HCT116 (cell line): Measurements from ENCODE around the gene DTX1.

Source experiments
- CBX3 ChIP-seq: IDR thresholded peaks from 2 replicates; pipeline ENCODE4 v1.6.1; 2012; ENCODE audit warnings: low read depth
- CEBPB ChIP-seq: IDR thresholded peaks from 2 replicates; pipeline ENCODE4 v1.6.1; 2012; ENCODE audit warnings: low read depth
- ELF1 ChIP-seq: IDR thresholded peaks from 2 replicates; pipeline ENCODE4 v1.6.1; 2012; ENCODE audit warnings: low read depth, borderline replicate concordance
- EZH2phosphoT487 ChIP-seq: fragments of 200-600 bp; IDR thresholded peaks from 2 replicates; pipeline ENCODE4 v1.6.1; 2018; ENCODE audit warnings: antibody characterized with exemption, borderline replicate concordance
- POLR2AphosphoS5 ChIP-seq: IDR thresholded peaks from 2 replicates; pipeline ENCODE4 v1.6.1; 2011; ENCODE audit warnings: mild to moderate bottlenecking, low read depth, low read length, moderate library complexity
- TCF7L2 ChIP-seq: IDR thresholded peaks from 2 replicates; pipeline ENCODE4 v1.7.0; 2011; ENCODE audit warnings: borderline replicate concordance, inconsistent platforms; ENCODE audit not compliant: insufficient read depth, insufficient read length; ENCODE audit errors: extremely low read depth
- YY1 ChIP-seq: IDR thresholded peaks from 2 replicates; pipeline ENCODE4 v1.6.1; 2011; ENCODE audit warnings: low read length, low read depth, moderate library complexity, mild to moderate bottlenecking; ENCODE audit not compliant: insufficient replicate concordance; ENCODE audit errors: extremely low read depth
- ZNF274 ChIP-seq: fragments of 200-500 bp; sonication (Bioruptor generic); IDR thresholded peaks from 2 replicates; pipeline ENCODE4 v1.6.1; 2014; ENCODE audit warnings: mild to moderate bottlenecking, low read depth, low read length, inconsistent platforms
- TF ChIP-seq, protein P1 (sequence below): IDR thresholded peaks from 2 replicates; pipeline ENCODE4 v1.6.1; 2012
- TF ChIP-seq, protein P2 (sequence below), 3 experiments: fragments of 200-600 bp in 1 of 3; sonication (generic) in 1 of 3; IDR thresholded peaks in 2 of 3; conservative IDR thresholded peaks in 1 of 3; 2 replicates each; pipeline ENCODE4 v1.5.1; 2012 to 2017; ENCODE audit warnings: low read depth in 2 of 3, low read length in 2 of 3, antibody characterized with exemption in 1 of 3, borderline replicate concordance in 1 of 3, control low read depth in 1 of 3, mild to moderate bottlenecking in 1 of 3, mixed read lengths in 1 of 3, mixed run types in 1 of 3, moderate library complexity in 1 of 3; ENCODE audit not compliant: insufficient read depth in 1 of 3

DNA sequence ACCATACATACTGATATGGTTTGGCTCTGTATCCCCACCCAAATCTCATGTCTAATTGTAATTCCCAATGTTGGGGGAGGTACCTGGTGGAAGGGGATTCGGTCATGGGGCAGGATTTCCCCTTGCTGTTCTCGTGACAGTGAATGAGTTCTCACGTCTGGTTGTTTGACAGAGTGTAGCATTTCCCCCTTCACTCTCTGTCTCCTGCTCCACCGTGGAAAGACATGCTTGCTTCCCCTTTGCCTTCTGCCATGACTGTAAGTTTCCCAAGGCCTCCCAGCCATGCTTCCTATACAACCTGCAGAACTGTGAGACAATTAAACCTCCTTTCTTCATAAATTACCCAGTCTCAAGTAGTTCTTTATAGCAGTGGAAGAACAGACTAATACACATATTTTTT lies 28.8 kb upstream of the DTX1 start:
- no peak for TF ChIP-seq POLR2AphosphoS5
- TF ChIP-seq EZH2phosphoT487: no peak
- TF ChIP-seq ZNF274: no peak
- TF ChIP-seq YY1: no peak
- TF ChIP-seq, protein P1, sequence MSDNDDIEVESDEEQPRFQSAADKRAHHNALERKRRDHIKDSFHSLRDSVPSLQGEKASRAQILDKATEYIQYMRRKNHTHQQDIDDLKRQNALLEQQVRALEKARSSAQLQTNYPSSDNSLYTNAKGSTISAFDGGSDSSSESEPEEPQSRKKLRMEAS: no peak
- TF ChIP-seq, protein P2, sequence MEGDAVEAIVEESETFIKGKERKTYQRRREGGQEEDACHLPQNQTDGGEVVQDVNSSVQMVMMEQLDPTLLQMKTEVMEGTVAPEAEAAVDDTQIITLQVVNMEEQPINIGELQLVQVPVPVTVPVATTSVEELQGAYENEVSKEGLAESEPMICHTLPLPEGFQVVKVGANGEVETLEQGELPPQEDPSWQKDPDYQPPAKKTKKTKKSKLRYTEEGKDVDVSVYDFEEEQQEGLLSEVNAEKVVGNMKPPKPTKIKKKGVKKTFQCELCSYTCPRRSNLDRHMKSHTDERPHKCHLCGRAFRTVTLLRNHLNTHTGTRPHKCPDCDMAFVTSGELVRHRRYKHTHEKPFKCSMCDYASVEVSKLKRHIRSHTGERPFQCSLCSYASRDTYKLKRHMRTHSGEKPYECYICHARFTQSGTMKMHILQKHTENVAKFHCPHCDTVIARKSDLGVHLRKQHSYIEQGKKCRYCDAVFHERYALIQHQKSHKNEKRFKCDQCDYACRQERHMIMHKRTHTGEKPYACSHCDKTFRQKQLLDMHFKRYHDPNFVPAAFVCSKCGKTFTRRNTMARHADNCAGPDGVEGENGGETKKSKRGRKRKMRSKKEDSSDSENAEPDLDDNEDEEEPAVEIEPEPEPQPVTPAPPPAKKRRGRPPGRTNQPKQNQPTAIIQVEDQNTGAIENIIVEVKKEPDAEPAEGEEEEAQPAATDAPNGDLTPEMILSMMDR (IDR thresholded peaks at IDR 0.05 in 2 of 3, conservative IDR thresholded peaks at IDR 0.05 in 1 of 3; ENCODE audit: borderline replicate concordance in 1 of 3, insufficient read depth in 1 of 3, low read depth in 2 of 3, low read length in 2 of 3): no peak
- TF ChIP-seq TCF7L2: no peak
- TF ChIP-seq CBX3: no peak
- no peak for TF ChIP-seq ELF1
- no peak for TF ChIP-seq CEBPB
